ENCODE measurements around the gene CD300LD.

CD300LD gene

DNA sequence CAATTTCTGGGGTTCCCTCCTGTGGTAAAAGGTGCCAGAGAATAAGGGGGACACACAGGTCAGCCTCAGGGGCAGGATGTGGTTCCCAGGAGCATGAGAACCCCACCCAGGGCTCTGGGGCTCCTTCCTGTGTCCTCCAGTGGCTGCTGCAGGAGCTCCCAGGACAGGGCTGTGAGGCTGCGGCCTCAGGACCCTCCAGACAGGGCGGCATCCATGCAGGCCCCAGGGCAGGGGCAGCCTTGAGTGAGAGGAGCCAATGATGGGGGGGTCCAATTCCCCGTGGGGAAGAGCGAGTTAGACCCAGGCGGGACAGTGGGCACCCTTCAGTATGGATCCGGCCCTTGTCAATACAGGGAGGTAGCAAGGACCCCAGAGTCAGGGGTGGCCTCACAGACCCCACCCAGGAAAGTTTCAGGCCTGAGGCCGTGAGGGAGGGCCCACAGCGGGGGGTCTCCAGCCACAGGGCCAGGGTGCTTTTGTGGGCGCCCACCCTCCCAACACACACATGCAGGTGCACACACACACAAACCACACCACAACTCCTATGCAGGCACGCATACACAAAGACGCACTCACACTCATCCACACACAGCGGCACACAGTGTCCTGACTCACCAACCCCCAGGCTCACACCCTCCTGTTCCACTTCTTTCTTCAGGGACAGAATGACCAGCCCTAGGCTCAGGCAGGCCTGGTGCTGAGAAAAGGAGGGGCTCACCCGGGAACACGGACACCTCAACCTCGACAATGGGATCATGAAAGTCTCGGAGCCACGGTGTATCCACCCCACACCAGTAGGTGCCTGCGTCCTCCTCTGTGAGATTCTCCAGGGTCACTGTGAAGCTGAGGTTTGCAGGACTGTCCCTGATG lies 48.0 kb downstream of the CD300LD start:
- DNase-seq (ENCODE audit: low spot score) = no peak

DNA sequence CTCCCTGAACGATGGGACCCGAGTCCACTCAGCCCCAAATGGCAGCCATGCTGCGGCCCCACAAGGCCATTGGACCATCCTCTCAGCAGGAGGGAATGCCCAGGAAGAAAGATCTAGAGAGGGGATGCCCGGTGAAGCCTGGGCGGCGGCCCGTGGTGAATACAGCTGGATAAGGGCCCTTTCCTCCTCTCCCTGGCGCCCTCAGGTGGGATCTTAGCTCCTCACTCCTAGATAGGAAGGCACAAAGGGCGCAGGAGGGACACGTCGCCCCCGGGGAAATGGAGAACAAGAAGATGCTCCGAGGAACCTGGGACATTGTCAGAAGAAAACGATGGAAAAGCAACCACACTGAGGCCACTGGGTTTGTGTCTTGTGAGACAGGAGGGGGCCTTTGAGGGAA lies 48.7 kb downstream of the CD300LD start:
- DNase-seq (ENCODE audit: low spot score) = no peak

DNA sequence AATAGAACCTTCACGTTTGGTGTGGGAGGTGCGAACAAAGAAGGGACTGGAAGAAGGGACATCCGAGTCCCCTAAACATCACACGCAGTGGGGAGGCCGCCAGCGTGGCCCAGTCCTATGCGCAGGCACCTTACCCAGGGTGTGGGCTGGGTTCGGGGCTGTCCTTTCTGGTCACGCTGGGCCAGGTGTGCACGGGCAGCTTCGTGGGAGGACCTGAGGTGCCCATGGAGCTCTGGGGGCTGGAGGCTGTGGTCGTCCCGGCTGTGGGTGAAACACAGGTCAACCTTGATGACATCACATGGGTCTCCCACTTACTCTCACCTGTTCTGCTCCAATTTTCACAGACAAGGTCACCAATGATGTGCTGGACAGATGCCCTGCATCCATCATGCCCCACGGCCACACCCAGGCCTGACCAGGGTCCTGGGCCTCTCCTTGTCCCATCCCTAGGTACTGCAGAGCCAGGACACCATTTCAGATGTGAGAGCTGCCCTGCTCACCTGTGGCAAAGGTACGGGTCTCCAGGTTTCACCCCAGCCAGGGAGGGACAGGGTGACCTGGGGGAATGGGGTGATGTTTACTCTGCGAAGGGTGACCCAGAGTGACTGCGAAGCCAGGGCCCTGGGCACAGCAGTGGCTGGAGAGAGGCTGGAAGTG lies 49.2 kb downstream of the CD300LD start:
- no peak for DNase-seq (ENCODE audit: low spot score)

DNA sequence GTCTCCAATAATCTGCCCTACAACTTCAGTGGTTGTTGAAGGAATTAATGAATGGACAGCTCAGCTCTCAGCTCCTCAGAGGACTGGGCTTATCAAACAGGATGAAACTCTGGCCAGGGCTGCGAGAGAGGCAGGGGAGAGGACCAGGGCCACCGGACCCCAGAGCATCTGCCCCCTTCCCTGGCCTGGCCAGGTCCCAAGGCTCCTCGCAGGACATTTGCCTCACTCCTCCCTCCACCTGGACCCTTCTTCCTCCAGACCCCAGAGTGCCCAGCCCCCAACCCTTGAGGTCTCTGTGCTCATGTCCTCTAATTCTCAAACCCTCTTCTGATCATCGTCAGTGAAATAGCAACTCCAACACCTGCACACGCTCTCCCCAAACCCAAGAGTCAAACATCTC lies 49.9 kb downstream of the CD300LD start:
- no peak for DNase-seq (ENCODE audit: low spot score)

DNA sequence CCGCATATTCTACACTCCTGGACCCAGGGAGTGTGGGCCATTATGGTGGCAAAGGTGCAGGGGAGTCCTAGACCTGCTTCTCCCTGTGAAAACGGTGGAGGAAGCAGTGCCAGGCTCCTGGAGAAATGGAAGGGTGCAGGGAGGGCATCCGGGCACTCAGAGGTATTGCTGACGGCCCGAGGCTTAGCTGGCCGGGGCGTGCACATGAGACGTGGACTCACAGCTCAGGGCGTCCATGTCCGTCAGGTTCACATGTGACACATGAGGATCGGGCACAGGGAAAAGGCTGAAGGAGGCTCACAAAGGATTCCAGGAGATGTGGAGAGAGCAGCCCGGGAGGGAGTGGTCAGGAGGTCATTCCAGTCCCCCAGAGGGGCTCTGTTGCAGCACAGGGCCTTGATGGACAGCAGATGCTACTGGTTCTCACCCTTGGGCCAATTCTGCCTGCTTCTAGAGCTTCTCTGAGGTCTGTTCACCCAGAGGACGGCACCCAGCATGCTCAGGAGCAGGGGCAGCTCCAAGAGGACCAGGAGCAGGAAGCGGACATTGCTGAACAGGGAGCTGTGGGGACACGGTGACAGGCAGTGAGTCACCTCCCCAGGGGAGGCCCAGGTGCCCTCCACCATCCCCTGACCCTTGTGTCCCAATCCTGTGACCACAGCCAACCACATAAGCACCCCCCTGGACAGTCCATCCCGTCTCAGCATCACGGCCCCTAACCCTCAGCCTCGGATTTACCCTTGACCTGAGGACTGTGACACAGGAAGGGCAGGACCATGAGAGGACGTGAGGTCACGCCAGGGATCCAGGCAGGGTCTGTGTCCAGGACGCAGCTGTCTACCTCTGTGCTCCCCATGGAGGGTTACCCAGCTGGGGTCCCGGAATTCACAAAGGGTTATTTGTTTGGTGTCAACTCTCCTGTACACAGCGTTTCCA lies 50.6 kb downstream of the CD300LD start:
- no peak for DNase-seq (ENCODE audit: low spot score)

DNA sequence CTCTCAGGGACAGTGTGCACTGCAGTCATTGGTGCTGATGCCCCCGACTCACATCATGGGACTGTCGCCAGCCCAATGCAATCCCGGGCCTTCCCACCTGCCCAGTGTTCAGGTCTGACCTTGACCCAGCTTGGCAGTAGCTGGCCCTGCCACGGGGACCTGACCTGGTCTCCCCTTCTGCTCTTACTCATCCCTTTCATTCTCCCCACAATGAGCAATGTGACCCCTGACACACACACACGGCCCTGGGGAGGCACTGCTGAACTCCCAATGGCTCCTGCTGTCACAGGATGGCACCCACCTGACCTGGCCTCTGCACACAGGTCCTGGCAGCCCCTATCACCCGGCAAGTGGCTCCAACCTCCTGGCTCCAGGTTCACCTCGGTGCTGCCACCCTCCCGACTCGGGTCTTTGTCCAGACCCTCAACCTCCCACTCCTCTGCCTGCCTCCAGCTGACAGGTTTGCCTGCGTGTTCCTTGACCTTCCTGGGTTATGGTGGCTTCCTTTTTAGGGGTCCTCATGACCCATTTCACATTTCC lies 52.7 kb downstream of the CD300LD start:
- DNase-seq (ENCODE audit: low spot score) = no peak

DNA sequence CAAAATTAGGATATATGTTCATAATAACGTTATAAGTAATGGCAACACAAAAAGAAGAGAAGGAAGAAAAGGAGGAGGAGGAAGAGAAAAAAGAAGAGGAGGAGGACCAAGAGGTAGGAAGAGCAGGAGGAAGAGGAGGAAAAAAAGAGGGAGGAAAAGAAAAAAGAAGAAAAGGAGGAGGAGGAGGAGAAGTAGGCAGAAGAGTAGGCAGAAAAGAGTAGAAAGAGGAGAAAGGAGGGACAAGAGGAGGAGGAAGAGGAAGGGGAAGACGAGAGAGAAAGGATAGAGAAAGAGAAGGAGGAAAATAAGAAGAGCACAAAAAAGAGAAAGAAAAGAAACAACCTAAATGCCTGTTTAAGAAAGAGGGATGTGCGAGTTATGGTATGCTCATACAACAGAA lies 55.2 kb downstream of the CD300LD start:
- DNase-seq (ENCODE audit: low spot score) = no peak

DNA sequence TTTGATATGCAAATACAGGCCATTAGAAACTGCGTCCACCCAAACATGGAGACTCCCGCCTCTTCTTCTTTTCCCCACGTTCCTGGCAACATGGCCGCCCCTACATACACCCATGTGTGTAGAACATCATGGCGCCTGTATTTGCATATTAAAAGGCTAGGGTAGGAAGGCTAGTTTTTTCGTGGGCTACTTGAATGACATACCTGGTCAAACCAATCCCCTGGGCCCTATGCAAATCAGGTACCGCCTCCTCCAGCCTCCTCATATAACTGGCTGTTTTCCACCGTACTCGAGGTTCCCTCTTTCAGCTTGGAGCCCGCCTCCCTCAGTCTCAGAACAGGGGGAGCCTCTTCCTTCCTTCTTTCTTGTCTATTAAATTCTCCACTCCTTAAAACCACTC lies 60.0 kb downstream of the CD300LD start:
- DNase-seq (ENCODE audit: low spot score) = no peak

DNA sequence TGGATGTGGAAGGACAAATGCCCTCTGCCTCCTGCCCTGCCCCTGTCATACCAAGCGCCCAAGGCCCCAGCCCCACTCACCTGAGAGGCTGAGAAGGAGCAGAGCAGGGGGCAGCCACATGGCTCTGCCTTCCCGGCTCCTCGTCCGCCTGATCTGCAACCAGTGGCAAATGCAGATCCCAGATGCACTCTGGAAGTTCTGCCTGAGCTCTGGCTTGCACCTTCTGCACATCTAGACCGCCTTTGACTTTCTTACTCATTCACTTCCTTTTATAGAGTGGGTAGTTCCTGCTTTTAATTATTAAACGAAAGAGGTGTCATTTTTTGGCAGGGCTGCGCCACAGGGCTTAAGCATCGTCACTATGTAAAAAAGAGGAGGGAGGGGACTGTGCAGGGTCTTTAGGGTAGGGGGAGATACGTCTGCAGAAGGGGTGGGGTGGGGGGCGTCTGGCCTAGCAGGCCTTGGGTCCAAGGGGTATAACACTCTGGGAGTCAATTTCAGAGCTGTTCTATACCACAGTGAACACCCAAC lies 60.8 kb downstream of the CD300LD start, which contains the start of gene CD300LB:
CD300LB (minus strand) TSS at position 245 of the 531 bp plus-strand sequence; CDS start at position 120, 125 bp downstream.
- DNase-seq (ENCODE audit: low spot score) = no peak

DNA sequence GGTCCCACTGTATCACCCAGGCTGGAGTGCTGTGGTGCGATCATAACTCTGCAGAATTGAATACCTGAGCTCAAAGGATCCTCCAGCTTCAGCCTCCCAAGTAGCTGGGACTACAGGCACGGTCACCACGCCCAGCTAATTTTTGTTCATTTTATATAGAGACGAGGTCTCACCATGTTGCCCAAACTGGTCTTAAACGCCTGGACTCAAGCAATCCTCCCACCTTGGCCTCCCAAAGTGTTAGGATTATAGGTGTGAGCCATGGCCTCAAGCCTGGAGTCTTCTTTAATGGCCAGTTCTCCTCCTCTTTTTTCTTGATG lies 61.3 kb downstream of the CD300LD start:
- no peak for DNase-seq (ENCODE audit: low spot score)

All from cerebellar cortex (tissue), 1 donor.